B cell (primary cell): ENCODE results near the gene TICAM1. TPM values are rescaled to one million over a fixed set of nuclear protein-coding genes. Genes with fewer than 3 reads are reported as not detected.

Source experiments
- ATAC-seq: fragments of 200-7000 bp; cut with Tn5 transposase; one replicate; pipeline ENCODE4 v1.10.0; 2021; ENCODE audit warnings: low read depth, mild to moderate bottlenecking, moderate number of reproducible peaks, moderate library complexity
- CTCF ChIA-PET: fragments of 350-600 bp; sonication (Branson Sonifier 250); formaldehyde crosslinking; loops from one replicate; lab custom pipeline; 2021; ENCODE audit warnings: antibody characterized with exemption, inconsistent platforms; lab: Charles Lee
- POLR2A ChIA-PET: fragments of 350-600 bp; sonication (Branson Sonifier 250); formaldehyde crosslinking; loops from one replicate; lab custom pipeline; 2021; ENCODE audit warnings: antibody characterized with exemption; lab: Charles Lee
- DNase-seq: peaks from one replicate; pipeline ENCODE4 v3.0.0; 2013
- H2AFZ ChIP-seq: 2 replicates; pipeline ENCODE4 v1.6.1; 2012; ENCODE audit warnings: mild to moderate bottlenecking, low read depth, low read length; ENCODE audit not compliant: insufficient read depth, poor library complexity, severe bottlenecking
- H3K27ac ChIP-seq, 2 donors: 1 replicate in 1 of 2; 2 replicates in 1 of 2; pipeline ENCODE4 v1.5.1; 2012 to 2013; ENCODE audit warnings: low read length in 2 of 2, mild to moderate bottlenecking in 2 of 2, moderate library complexity in 1 of 2
- H3K27me3 ChIP-seq, 4 experiments: fragments of 200-600 bp in 1 of 4; sonication (generic) in 1 of 4; replicated peaks in 1 of 4; 1 replicate in 2 of 4; 2 replicates in 2 of 4; pipeline versions ENCODE4 v1.6.1 to v1.7.0; 2013 to 2016; ENCODE audit warnings: low read length in 3 of 4, mild to moderate bottlenecking in 2 of 4, mixed read lengths in 1 of 4, moderate library complexity in 1 of 4; ENCODE audit not compliant: insufficient read depth in 4 of 4, control insufficient read depth in 3 of 4; ENCODE audit errors: control extremely low read depth in 1 of 4
- H3K36me3 ChIP-seq, 2 experiments: replicated peaks in 1 of 2; 1 replicate in 1 of 2; 2 replicates in 1 of 2; pipeline versions ENCODE4 v1.6.1 to v1.7.1; 2013; ENCODE audit warnings: low read length in 1 of 2; ENCODE audit not compliant: insufficient read depth in 2 of 2, control insufficient read depth in 1 of 2; ENCODE audit errors: control extremely low read depth in 1 of 2, extremely low read depth in 1 of 2
- H3K4me1 ChIP-seq, 2 donors: fragments of 200-600 bp in 1 of 2; sonication (generic) in 1 of 2; 1 replicate in 1 of 2; 2 replicates in 1 of 2; pipeline versions ENCODE4 v1.5.1 to v1.6.1; 2013 to 2017; ENCODE audit warnings: low read length in 2 of 2; ENCODE audit not compliant: control insufficient read depth in 2 of 2, insufficient read depth in 2 of 2
- H3K4me2 ChIP-seq: replicated peaks from 2 replicates; pipeline ENCODE3; 2012; ENCODE audit warnings: mild to moderate bottlenecking, low read depth, low read length; ENCODE audit not compliant: poor library complexity, severe bottlenecking
- H3K4me3 ChIP-seq, 5 experiments: fragments of 200-600 bp in 1 of 5; sonication (generic) in 1 of 5; 1 replicate in 3 of 5; 2 replicates in 2 of 5; pipeline versions ENCODE4 v1.5.1 to v1.7.0; 2011 to 2016; ENCODE audit warnings: low read length in 4 of 5, mild to moderate bottlenecking in 4 of 5, low read depth in 2 of 5, control low read depth in 1 of 5, moderate library complexity in 1 of 5; ENCODE audit not compliant: insufficient read depth in 1 of 5; ENCODE audit errors: control extremely low read depth in 1 of 5, extremely low read depth in 1 of 5
- H3K79me2 ChIP-seq: fragments of 200-600 bp; sonication (generic); one replicate; pipeline ENCODE4 v1.6.0; 2016; ENCODE audit warnings: low read length; ENCODE audit not compliant: control insufficient read depth, insufficient read depth
- H3K9ac ChIP-seq: fragments of 200-600 bp; sonication (generic); 2 replicates; pipeline ENCODE4 v1.6.1; 2017; ENCODE audit warnings: mild to moderate bottlenecking, low read length, moderate library complexity
- H3K9me3 ChIP-seq, 3 donors: one replicate each; pipeline versions ENCODE4 v1.6.1 to v1.7.1; 2013; ENCODE audit warnings: low read length in 2 of 3; ENCODE audit not compliant: control insufficient read depth in 2 of 3, insufficient read depth in 1 of 3; ENCODE audit errors: control extremely low read depth in 1 of 3
- H4K20me1 ChIP-seq: 2 replicates; pipeline ENCODE4 v1.6.0; 2012; ENCODE audit warnings: mild to moderate bottlenecking, low read length; ENCODE audit not compliant: insufficient read depth, control insufficient read depth, poor library complexity, severe bottlenecking
- H3K27ac Mint-ChIP-seq: one replicate; pipeline ENCODE4 v1.8.0; 2021; ENCODE audit warnings: mixed read lengths
- H3K27me3 Mint-ChIP-seq: one replicate; pipeline ENCODE4 v1.8.0; 2021; ENCODE audit warnings: mixed read lengths
- H3K4me1 Mint-ChIP-seq: one replicate; pipeline ENCODE4 v1.8.0; 2021; ENCODE audit warnings: mixed read lengths
- H3K4me3 Mint-ChIP-seq: one replicate; pipeline ENCODE4 v1.8.0; 2021; ENCODE audit warnings: mixed read lengths
- H3K9me3 Mint-ChIP-seq: one replicate; pipeline ENCODE4 v1.8.0; 2022; ENCODE audit warnings: mixed read lengths; ENCODE audit not compliant: insufficient read depth
- EZH2 ChIP-seq: IDR thresholded peaks from 2 replicates; pipeline ENCODE4 v1.6.1; 2012; ENCODE audit warnings: borderline replicate concordance, low read depth, mild to moderate bottlenecking, moderate library complexity, low read length; ENCODE audit not compliant: insufficient read depth, poor library complexity, severe bottlenecking
- whole genome bisulfite sequencing: methylation state at CpG from one replicate; pipeline ENCODE4 v1.1.5; 2013; ENCODE audit warnings: missing lambda C conversion rate; ENCODE audit not compliant: insufficient coverage; 5-methylcytosine and 5-hydroxymethylcytosine counted together
- intact Hi-C: fragments of 100-400 bp; cut with micrococcal nuclease; formaldehyde crosslinking; loops from one replicate; pipeline ENCODE4 v1.10.0; 2022
- polyA plus RNA-seq: library from polyadenylated mRNA; depleted of rRNA; stranded (reverse); fragments of >200 nt; gene quantifications from 2 replicates; pipeline ENCODE4 v1.2.3, GENCODE V29; 2012
- total RNA-seq, 2 donors: library from RNA; stranded (reverse); fragments of 120-200 nt in 1 of 2; gene quantifications; 1 replicate in 1 of 2; 2 replicates in 1 of 2; pipeline versions ENCODE4 v1.2.3 to v1.2.4, GENCODE V29; 2013 to 2022
- TF ChIP-seq, protein P1 (sequence below): fragments of 200-600 bp; IDR thresholded peaks from one replicate; pipeline ENCODE4 v1.8.0; 2022; ENCODE audit warnings: antibody characterized with exemption, mild to moderate bottlenecking

The TICAM1 gene
- total and polyA plus RNA-seq, 2 donors (not counting 1 experiment from before 2014, with no cell fraction given): 12.7 to 19.7 TPM

DNA sequence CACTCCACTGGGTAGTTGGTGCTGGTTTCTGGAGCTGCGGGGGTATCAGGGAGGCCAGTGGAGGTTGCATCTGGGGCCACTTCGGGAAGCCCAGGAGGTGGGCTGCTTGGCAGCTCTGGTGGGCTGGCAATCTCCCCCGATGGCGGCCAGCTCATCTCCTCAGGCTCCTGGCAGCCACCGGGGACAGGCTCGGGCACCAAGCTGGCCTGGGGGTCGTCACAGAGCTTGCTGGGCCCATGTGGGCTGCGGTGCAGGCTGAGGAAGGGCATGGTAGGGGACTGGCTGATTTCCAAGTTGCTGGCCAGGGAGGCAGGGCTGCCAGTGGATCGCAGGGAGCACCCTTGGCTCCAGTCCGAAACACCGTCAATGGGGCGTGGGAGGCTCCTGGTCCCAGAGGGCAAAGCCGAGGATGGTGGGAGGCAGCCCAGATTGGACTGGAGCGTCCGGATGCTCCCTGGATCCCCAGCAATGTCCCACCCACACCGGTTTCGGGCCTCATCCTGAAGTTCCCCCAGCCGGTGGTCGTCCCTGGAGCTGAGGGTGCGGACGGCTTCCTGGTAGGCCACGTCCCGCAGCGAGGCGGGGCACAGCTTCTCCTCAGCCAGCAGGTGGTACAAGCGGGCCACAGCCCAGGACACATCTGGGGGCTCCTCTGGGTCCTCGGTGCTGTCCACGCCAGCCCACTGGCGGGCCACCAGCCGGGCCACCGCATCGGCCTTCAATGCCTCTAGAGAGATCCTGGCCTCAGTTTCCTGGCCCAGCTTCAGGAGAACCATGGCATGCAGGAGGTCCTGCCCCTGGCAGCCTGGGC lies 13.8 kb downstream of the TICAM1 start:
- Histone ChIP-seq H3K36me3 (peaks cover 0 to 24% of the 10 kb centered on the region in 2 experiments), H3K4me1 (peaks cover 7 to 11% of the 10 kb centered on the region in 2 donors), H3K4me3 (no peak overlapping the region), H3K9me3 (peaks cover 0 to 3% (median 0%) of the 10 kb centered on the region in 3 donors), H3K4me2 (no peak overlapping the region), H2AFZ (no peak overlapping the region), H3K9ac (no peak overlapping the region), H3K27ac (no peak overlapping the region), H3K79me2 (peaks cover 46% of the 10 kb centered on the region), H4K20me1 (peaks cover 15% of the 10 kb centered on the region), H3K27me3 (no peaks in the 10 kb centered on the region)
- TF ChIP-seq, protein P1, sequence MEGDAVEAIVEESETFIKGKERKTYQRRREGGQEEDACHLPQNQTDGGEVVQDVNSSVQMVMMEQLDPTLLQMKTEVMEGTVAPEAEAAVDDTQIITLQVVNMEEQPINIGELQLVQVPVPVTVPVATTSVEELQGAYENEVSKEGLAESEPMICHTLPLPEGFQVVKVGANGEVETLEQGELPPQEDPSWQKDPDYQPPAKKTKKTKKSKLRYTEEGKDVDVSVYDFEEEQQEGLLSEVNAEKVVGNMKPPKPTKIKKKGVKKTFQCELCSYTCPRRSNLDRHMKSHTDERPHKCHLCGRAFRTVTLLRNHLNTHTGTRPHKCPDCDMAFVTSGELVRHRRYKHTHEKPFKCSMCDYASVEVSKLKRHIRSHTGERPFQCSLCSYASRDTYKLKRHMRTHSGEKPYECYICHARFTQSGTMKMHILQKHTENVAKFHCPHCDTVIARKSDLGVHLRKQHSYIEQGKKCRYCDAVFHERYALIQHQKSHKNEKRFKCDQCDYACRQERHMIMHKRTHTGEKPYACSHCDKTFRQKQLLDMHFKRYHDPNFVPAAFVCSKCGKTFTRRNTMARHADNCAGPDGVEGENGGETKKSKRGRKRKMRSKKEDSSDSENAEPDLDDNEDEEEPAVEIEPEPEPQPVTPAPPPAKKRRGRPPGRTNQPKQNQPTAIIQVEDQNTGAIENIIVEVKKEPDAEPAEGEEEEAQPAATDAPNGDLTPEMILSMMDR: no peak
- TF ChIP-seq EZH2: no peak
- Mint-ChIP-seq H3K27me3 (no peaks in the 10 kb centered on the region), H3K4me1 (peaks cover 18% of the 10 kb centered on the region), H3K4me3 (no peak overlapping the region), H3K9me3 (no peaks in the 10 kb centered on the region), H3K27ac (no peak overlapping the region)
- ChIA-PET POLR2A (interaction anchor here (0.6 kb wide), 2 partner anchors 39 to 491 kb away, joined by 5 to 12 read pairs; no protein-coding TSS in a partner anchor), CTCF (interaction anchor here (0.8 to 16.3 kb wide), 6 partner anchors 8 to 214 kb away, joined by 3 to 612 read pairs (median 4); no protein-coding TSS in a partner anchor)
- DNase-seq (no peak), ATAC-seq (no peak)
- intact Hi-C loops: no loop called here
- 97% methylated on average over 32 of the region's 32 CpGs for WGBS

DNA sequence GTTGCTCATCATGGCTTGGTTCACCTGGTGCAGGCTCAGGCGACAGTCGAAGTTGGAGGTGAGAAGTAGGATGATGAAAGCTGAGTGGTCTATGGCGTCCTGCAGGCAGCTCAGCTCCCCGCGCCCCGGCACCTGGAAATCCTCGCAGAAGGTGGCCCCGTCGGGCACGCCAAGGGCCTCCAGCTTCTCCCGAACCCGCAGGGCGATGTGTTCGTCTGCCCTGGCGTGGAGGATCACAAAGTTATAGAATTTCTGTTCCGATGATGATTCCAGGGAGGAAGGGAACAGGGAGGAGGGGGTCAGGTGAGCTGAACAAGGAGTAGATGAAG lies 14.6 kb downstream of the TICAM1 start:
- H2AFZ ChIP-seq: no peak overlapping the region
- no peak overlapping the region for H3K9ac ChIP-seq
- no peak for ATAC-seq
- Mint-ChIP-seq H3K4me1 (peaks cover 18% of the 10 kb centered on the region), H3K27me3 (no peaks in the 10 kb centered on the region), H3K27ac (no peak overlapping the region), H3K9me3 (no peaks in the 10 kb centered on the region), H3K4me3 (no peak overlapping the region)
- H3K4me1 ChIP-seq: peaks cover 7 to 13% of the 10 kb centered on the region in 2 donors
- ChIA-PET CTCF (interaction anchor here (0.8 to 16.3 kb wide), 5 partner anchors 7 to 34 kb away, joined by 3 to 612 read pairs (median 4); no protein-coding TSS in a partner anchor), POLR2A (interaction anchor here (0.6 kb wide), 1 partner anchor 1548 kb away, joined by 5 read pairs; no protein-coding TSS in a partner anchor)
- H4K20me1 ChIP-seq: peaks cover 10% of the 10 kb centered on the region
- no peak for TF ChIP-seq EZH2
- TF ChIP-seq, protein P1: no peak
- peaks cover 41% of the 10 kb centered on the region for H3K79me2 ChIP-seq
- peaks cover 0 to 19% of the 10 kb centered on the region in 2 experiments for H3K36me3 ChIP-seq
- H3K9me3 ChIP-seq: peaks cover 0 to 3% (median 0%) of the 10 kb centered on the region in 3 donors
- H3K4me2 ChIP-seq: no peak overlapping the region
- no peak overlapping the region for H3K4me3 ChIP-seq
- intact Hi-C loops: no loop called here
- DNase-seq: no peak
- 94% methylated on average over 10 of the region's 16 CpGs for WGBS
- H3K27me3 ChIP-seq: no peaks in the 10 kb centered on the region
- H3K27ac ChIP-seq: no peak overlapping the region
